PFSK-1 (cell line): ENCODE results near the gene MATN1.

Source experiments
- FOXP2 ChIP-seq: optimal IDR thresholded peaks from 2 replicates; pipeline ENCODE3; 2011; ENCODE audit warnings: borderline replicate concordance, control low read depth, inconsistent platforms; ENCODE audit not compliant: insufficient read depth; ENCODE audit errors: extremely low read length, extremely low read depth
- POLR2AphosphoS5 ChIP-seq: IDR thresholded peaks from 2 replicates; pipeline ENCODE4 v1.6.1; 2012; ENCODE audit warnings: low read depth, mild to moderate bottlenecking, control low read depth, low read length, moderate library complexity
- REST ChIP-seq, 2 experiments: IDR thresholded peaks; 2 replicates each; pipeline versions ENCODE4 v1.6.1 to v1.8.0; 2011 to 2012; ENCODE audit warnings: low read depth in 2 of 2, low read length in 2 of 2, control low read depth in 1 of 2, inconsistent platforms in 1 of 2, mild to moderate bottlenecking in 1 of 2, moderate library complexity in 1 of 2; ENCODE audit not compliant: insufficient read depth in 1 of 2
- SIN3A ChIP-seq: IDR thresholded peaks from 2 replicates; pipeline ENCODE4 v1.6.1; 2012; ENCODE audit warnings: mild to moderate bottlenecking, low read length, moderate library complexity, borderline replicate concordance; ENCODE audit not compliant: insufficient read depth
- TAF1 ChIP-seq: IDR thresholded peaks from 2 replicates; pipeline ENCODE4 v1.6.1; 2012; ENCODE audit warnings: low read length, control low read depth, borderline replicate concordance; ENCODE audit not compliant: insufficient read depth

Gene MATN1

GRCh38 chr1:30710407-30710806 is 13.0 kb downstream of the MATN1 start:
- no peak for TF ChIP-seq TAF1
- TF ChIP-seq REST (IDR thresholded peaks at IDR 0.05; ENCODE audit: insufficient read depth in 1 of 2, low read depth in 2 of 2, low read length in 2 of 2) = no peak
- no peak for TF ChIP-seq POLR2AphosphoS5
- TF ChIP-seq FOXP2 = no peak
- no peak for TF ChIP-seq SIN3A

GRCh38 chr1:30708361-30708728 is 15.0 kb downstream of the MATN1 start:
- TF ChIP-seq FOXP2 (no peak), POLR2AphosphoS5 (no peak), REST (IDR thresholded peaks at IDR 0.05; ENCODE audit: insufficient read depth in 1 of 2, low read depth in 2 of 2, low read length in 2 of 2) (no peak), SIN3A (no peak), TAF1 (no peak)

GRCh38 chr1:30707412-30708360 is 15.7 kb downstream of the MATN1 start:
- TF ChIP-seq POLR2AphosphoS5 (no peak), REST (IDR thresholded peaks at IDR 0.05; ENCODE audit: insufficient read depth in 1 of 2, low read depth in 2 of 2, low read length in 2 of 2) (no peak), TAF1 (no peak), SIN3A (no peak), FOXP2 (no peak)

- TF ChIP-seq SIN3A (no peak), REST (IDR thresholded peaks at IDR 0.05; ENCODE audit: insufficient read depth in 1 of 2, low read depth in 2 of 2, low read length in 2 of 2) (no peak), TAF1 (no peak)
Measured at GRCh38 chr1:30706528-30706927, 16.9 kb downstream of the MATN1 start.
